Stomach (tissue), 4 donors: ENCODE data around the gene ENTR1.

Experiments
- EP300 ChIP-seq: sonication (generic); formaldehyde crosslinking; IDR thresholded peaks from one replicate; pipeline ENCODE4 v1.6.1; 2017; ENCODE audit warnings: antibody characterized with exemption
- POLR2A ChIP-seq, 4 donors: fragments of 450-650 bp; IDR thresholded peaks; one replicate each; pipeline ENCODE4 v1.6.1; 2016; ENCODE audit warnings: antibody characterized with exemption in 4 of 4, control low read depth in 2 of 4, mild to moderate bottlenecking in 1 of 4, moderate library complexity in 1 of 4
- POLR2AphosphoS5 ChIP-seq, 3 donors: sonication (generic); formaldehyde crosslinking; IDR thresholded peaks; one replicate each; pipeline ENCODE4 v1.6.1; 2016; ENCODE audit warnings: antibody characterized with exemption in 3 of 3
- TF ChIP-seq, protein P1 (sequence below), 7 experiments: fragments of 450-650 bp in 4 of 7; fragments of 200-600 bp in 3 of 7; sonication (generic) in 3 of 7; IDR thresholded peaks; one replicate each; pipeline ENCODE4 v1.5.1; 2016 to 2019; ENCODE audit warnings: antibody characterized with exemption in 7 of 7, control low read depth in 2 of 7, mild to moderate bottlenecking in 1 of 7

DNA sequence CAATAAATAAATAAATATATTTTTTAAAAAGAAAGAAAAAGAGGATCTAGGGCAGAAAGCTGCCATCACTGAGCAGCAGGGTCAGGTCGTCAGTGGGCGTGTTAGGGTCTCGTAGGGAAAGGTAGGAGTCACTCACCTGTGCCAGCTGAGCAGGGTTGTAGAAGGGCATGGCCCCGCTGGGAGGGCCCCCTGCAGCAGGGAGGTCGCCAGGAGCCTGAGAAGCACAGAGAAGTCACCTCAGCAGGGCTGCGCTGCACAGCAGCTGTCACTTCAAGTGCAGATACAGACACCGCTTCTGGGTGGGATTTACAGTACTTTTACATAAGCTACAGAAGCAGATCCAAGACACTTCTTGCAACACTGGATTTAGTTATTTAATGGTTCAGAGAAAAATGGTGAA is 33.3 kb upstream of the ENTR1 start:
- no peak for TF ChIP-seq EP300
- TF ChIP-seq, protein P1, sequence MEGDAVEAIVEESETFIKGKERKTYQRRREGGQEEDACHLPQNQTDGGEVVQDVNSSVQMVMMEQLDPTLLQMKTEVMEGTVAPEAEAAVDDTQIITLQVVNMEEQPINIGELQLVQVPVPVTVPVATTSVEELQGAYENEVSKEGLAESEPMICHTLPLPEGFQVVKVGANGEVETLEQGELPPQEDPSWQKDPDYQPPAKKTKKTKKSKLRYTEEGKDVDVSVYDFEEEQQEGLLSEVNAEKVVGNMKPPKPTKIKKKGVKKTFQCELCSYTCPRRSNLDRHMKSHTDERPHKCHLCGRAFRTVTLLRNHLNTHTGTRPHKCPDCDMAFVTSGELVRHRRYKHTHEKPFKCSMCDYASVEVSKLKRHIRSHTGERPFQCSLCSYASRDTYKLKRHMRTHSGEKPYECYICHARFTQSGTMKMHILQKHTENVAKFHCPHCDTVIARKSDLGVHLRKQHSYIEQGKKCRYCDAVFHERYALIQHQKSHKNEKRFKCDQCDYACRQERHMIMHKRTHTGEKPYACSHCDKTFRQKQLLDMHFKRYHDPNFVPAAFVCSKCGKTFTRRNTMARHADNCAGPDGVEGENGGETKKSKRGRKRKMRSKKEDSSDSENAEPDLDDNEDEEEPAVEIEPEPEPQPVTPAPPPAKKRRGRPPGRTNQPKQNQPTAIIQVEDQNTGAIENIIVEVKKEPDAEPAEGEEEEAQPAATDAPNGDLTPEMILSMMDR (IDR thresholded peaks at IDR 0.05): no peak
- no peak for TF ChIP-seq POLR2A (IDR thresholded peaks at IDR 0.05)
- TF ChIP-seq POLR2AphosphoS5 (IDR thresholded peaks at IDR 0.05): no peak
